Mucosa of stomach (tissue), 1 donor: ENCODE data around the gene NKX2-3.

ENCODE experiments used
- H3K27me3 ChIP-seq: one replicate; pipeline ENCODE4 v1.7.0; 2013; ENCODE audit warnings: mild to moderate bottlenecking, low read length; ENCODE audit not compliant: control insufficient read depth, insufficient read depth
- H3K36me3 ChIP-seq: one replicate; pipeline ENCODE4 v1.7.0; 2013; ENCODE audit warnings: low read length; ENCODE audit not compliant: control insufficient read depth, insufficient read depth
- H3K4me1 ChIP-seq: one replicate; pipeline ENCODE4 v1.7.0; 2013; ENCODE audit warnings: mild to moderate bottlenecking, low read length; ENCODE audit not compliant: control insufficient read depth, insufficient read depth
- H3K4me3 ChIP-seq: one replicate; pipeline ENCODE4 v1.7.0; 2013; ENCODE audit warnings: low read length
- H3K9ac ChIP-seq: one replicate; pipeline ENCODE4 v1.7.0; 2013; ENCODE audit warnings: mild to moderate bottlenecking, low read length, moderate library complexity
- H3K9me3 ChIP-seq: one replicate; pipeline ENCODE4 v1.7.0; 2013; ENCODE audit warnings: mild to moderate bottlenecking, low read length, moderate library complexity; ENCODE audit not compliant: control insufficient read depth
- donor health status: Pancreatic carcinoma.

Gene NKX2-3

DNA sequence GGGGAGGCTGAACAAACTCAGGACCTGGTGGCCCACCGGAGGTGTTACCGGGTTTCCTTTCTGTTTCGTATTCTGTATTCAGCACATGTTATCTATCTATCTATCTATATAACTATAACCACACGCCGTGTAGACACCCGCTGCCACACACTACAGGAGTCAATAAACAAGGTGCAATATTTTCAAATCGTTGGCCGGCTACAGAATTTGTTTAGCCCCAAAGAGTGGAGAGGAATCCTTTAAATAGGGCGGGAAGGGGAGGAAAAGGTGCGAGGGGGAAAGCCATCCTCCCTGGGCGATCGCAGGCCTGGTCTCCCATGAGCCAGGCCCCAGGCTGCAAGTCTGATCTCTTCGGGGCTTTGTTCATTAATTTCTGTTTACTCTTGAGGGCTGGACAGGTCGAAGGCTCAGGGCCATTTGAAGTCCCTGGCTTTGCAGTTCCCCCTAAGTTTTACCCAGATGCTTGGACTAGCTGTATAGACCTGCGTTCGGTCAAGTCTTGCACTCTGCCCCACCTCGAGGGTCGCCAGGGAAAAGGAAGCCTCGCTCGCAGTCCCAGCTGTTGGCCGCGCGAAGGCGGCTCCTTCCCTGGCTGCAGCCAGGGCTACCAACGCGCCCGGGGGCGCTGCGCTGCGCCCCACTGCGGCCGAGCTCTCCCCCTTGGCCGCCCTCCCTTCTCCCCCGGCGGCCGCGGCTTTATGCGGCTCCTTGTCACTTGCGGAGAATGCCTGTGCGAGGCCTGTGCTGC is 3.8 kb downstream of the NKX2-3 start:
- Histone ChIP-seq H3K4me3 (no peak overlapping the region), H3K4me1 (peaks cover 28% of the 10 kb centered on the region), H3K9me3 (no peaks in the 10 kb centered on the region), H3K36me3 (no peaks in the 10 kb centered on the region), H3K9ac (no peak overlapping the region), H3K27me3 (peaks cover 96% of the 10 kb centered on the region)

DNA sequence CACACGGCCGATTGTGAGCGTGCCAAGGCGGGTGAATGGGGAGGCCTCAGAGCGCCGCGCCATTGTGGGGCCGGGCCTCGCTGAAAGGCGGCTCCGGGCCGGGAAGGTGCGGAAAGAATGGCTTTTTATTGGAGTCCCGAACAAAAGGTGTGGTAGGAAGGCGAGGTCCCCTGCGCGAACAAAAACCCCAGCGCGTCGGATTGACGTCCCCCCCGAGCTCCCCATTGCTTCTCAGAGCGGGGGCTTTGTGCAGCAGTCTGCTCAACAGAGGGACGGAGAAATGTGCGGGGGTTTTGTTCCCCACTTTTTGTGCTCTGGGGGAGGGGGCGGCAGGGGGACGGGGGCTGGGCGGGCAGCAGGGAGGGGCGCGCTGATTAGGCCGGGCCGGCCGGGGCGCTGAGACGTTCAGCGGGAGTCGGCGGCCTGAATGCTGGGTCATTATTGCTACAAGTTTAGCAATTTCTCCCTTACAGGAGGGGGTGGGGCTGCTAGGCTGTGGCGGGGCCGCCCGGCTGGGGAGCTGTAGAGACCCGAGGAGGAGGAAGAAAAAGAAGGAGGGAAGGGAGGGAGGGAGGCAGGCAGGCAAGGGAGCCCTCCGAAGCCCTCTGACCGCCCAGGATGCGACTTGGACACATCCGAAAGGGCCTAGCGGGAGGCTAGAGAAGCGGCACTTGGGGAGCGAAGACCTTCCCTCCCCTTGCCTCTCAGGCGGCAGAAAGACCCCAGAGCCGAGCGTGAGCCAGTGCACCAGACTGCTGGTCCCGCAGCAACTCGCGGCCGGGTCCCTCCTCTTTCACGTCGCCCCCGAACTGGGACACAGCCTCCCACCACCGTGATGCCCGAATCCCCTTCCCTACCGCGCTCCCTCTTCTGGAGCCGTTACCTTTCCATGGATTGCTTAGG is 4.6 kb downstream of the NKX2-3 start:
- no peak overlapping the region for H3K9ac ChIP-seq
- H3K27me3 ChIP-seq: peaks cover 95% of the 10 kb centered on the region
- peaks cover 28% of the 10 kb centered on the region for H3K4me1 ChIP-seq
- H3K4me3 ChIP-seq: no peak overlapping the region
- no peaks in the 10 kb centered on the region for H3K9me3 ChIP-seq
- H3K36me3 ChIP-seq: no peaks in the 10 kb centered on the region

DNA sequence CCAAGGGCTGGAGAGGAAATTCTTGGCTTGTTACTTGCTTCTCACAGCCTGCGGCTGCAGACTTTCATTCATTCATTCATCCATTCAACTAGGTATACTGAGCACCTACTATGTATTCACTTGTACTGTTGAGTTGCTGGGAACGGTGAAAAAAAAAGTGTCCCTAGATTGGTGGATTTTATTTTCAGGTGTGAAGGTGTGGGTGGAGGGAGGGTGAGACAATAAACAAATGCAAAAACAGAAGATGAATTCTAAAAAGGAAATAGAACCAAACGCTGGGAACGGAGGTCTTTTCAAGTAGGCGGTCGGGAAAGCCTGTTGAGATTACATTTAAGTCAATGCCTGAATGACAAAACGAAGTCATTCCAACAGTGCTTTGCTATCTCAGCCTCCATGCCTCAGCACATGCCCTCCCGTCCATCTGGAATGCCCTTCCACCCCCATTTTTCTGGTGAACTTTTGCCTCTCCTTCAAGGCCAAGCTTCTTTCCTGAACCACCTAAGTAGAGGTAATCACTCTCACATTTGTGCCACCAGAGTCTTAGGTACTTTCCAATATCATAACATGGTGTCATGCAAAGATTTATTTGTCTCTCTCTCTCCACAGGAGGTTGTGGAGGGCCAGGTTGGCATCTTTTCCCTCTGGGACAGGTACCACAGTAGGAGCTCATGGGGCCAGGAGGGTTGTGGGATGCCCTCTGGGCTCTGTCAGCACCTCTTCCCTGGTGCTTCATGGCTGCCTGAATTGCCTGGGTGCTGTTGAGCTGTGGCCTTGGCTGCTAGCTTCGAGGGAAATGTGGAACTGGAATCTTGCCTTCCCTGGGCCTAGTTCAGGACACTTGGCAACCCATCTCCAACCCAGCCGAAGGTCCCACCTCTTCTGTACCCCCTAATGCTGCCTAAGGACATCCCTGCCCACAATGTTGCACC is 5.5 kb downstream of the NKX2-3 start:
- Histone ChIP-seq H3K9me3 (no peaks in the 10 kb centered on the region), H3K27me3 (peaks cover 95% of the 10 kb centered on the region), H3K4me1 (peaks cover 23% of the 10 kb centered on the region), H3K9ac (no peak overlapping the region), H3K4me3 (no peak overlapping the region), H3K36me3 (no peaks in the 10 kb centered on the region)

DNA sequence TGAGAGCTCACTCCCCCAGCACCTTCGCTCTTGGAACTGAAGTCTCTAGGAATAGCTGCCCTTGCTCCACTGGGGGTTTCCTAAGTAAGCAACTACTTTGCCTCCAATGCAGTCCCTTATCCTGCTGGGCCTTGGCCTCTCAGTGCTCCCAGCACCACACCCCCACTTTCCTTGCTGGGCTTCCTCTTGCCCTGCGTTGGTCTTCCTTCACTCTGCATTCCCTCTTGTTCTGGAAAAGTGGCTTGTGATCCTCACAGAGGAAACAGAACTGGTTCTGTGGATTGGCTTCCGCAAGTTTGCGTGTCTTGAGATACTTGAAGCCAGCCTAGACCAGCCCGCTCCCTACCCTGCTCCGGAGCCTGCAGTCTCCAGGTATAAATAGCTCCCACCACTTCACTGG is 6.4 kb downstream of the NKX2-3 start:
- Histone ChIP-seq H3K4me3 (no peak overlapping the region), H3K27me3 (peaks cover 95% of the 10 kb centered on the region), H3K9me3 (no peaks in the 10 kb centered on the region), H3K4me1 (peaks cover 23% of the 10 kb centered on the region), H3K9ac (no peak overlapping the region), H3K36me3 (no peaks in the 10 kb centered on the region)

DNA sequence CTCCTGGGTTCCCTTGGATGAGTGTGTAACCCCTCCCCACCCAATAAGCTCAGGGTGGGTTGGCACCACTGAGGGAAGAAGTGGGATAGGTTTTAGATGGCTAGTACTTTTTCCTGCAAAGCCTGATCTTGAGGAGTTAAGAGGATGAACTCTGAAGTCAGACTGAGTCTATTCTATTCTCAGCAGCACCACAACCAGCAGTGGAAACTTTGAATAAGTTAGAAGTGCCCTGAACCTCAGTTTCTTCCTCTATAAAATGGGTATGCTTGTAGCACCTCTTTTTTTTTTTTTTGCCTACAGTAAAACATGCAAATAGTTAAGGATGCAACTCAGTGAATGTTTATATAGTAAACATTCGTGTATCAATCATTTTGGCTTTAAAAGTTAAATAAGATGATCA is 7.1 kb downstream of the NKX2-3 start:
- no peak overlapping the region for H3K9ac ChIP-seq
- H3K9me3 ChIP-seq: no peaks in the 10 kb centered on the region
- no peaks in the 10 kb centered on the region for H3K36me3 ChIP-seq
- H3K27me3 ChIP-seq: peaks cover 95% of the 10 kb centered on the region
- H3K4me3 ChIP-seq: no peak overlapping the region
- H3K4me1 ChIP-seq: peaks cover 20% of the 10 kb centered on the region

DNA sequence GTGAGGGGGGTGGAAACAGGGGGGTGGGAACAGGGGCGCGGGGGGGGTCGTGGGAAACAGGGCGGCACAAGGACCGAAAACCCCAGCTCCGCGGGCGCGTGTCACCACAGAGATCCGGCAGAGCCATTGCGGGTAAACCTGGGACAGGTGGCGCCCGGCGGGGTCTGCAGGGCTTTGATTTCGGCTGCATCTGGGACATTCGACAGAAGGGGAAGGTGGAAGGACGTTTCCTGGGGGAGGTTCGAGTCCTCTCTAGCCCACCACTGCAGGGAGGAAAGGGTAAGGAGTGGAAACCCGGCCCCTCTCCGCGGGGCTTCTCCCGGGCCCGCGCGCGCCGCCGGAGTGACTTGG is 7.5 kb downstream of the NKX2-3 start:
- Histone ChIP-seq H3K27me3 (peaks cover 92% of the 10 kb centered on the region), H3K36me3 (no peaks in the 10 kb centered on the region), H3K9ac (no peak overlapping the region), H3K9me3 (no peaks in the 10 kb centered on the region), H3K4me1 (peaks cover 16% of the 10 kb centered on the region), H3K4me3 (no peak overlapping the region)

DNA sequence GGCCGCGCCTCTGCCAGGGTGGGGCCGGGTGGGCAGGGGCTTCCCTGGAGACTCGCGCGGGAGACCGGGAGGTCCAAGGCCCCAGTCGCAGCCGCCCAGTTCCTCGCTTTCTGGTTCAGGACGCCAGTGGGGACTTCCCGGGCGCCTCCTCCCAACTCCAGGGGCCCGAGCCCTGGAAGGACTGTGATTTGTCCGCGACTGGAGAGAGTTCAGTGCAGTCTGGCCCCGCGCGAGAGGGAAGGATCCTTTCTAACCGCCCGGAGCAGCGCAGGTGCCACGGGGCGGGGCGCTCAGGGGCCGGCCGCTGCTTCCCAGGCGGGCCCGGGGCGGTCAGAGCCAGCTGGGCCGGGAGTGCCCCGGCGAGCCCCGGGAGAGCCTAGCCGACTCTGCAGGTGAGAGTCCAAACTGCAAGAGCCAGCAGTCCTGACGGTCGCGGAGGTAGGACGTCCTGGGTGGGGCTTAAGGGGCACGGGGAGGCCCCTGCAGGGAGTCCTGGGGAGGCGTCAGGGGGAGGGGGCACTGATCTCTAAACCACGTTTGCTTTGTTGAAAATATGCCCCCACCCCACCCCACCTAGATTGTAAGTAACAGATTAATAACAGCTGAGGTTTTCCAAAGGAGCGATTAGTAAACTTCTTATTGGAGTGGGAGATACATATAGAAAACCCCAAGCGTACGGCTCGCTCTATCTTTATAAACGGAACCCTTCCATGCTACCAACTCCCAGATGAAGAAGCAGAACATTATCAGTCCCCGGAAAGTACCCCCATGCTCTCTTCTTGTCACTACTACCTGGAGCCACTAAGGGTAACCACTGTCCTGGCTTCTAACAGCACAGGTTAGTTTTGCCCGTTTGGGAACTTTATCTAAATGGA is 8.2 kb downstream of the NKX2-3 start:
- H3K4me3 ChIP-seq: no peak overlapping the region
- no peaks in the 10 kb centered on the region for H3K36me3 ChIP-seq
- peaks cover 87% of the 10 kb centered on the region for H3K27me3 ChIP-seq
- peaks cover 12% of the 10 kb centered on the region for H3K4me1 ChIP-seq
- no peaks in the 10 kb centered on the region for H3K9me3 ChIP-seq
- no peak overlapping the region for H3K9ac ChIP-seq

DNA sequence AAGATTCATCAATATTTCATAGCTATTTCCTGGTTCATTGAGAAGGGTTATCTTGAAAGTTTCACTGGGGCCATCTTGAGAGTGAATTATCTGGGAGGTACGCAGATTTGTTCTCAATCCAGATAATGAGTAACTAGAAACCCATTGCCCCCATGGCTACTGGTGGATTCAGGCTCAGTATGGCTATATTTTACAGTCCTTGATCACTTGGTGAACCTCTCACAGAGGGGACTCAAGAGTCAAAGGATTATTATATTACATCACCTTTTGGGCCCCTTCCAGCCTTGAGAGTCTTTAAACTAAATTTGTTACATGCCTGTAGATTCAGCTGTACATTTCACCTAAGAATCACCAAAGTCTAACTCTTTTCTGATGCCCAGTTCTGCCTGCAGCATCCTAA is 11.6 kb downstream of the NKX2-3 start:
- Histone ChIP-seq H3K9ac (no peak overlapping the region), H3K4me1 (no peaks in the 10 kb centered on the region), H3K9me3 (no peaks in the 10 kb centered on the region), H3K27me3 (peaks cover 76% of the 10 kb centered on the region), H3K4me3 (no peak overlapping the region), H3K36me3 (no peaks in the 10 kb centered on the region)

DNA sequence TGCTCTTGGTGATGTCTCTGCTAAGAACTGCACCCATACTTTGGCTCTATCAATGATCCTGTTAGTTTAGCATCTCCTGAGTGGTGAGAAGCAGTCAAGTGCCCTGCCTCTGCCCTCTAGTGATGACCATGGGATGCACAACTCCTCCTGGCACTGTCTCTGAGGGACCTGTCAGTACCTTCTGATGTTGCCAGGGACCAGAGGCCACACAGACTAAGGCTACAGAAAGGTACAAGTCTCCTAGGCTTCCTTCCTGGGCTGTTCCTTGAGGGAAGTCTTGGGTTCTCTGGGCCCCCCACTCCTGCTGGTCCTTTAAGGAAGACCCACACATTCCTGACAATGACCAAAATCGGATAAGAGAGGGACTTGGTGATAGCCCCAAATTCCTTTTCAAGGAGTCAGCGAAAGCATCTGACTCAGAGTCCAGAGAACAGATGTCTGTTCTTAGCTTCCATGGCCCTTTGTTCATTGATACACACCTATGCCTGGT is 15.3 kb downstream of the NKX2-3 start:
- Histone ChIP-seq H3K9me3 (no peaks in the 10 kb centered on the region), H3K27me3 (peaks cover 44% of the 10 kb centered on the region), H3K36me3 (no peaks in the 10 kb centered on the region), H3K4me3 (no peak overlapping the region), H3K4me1 (no peaks in the 10 kb centered on the region), H3K9ac (no peak overlapping the region)

DNA sequence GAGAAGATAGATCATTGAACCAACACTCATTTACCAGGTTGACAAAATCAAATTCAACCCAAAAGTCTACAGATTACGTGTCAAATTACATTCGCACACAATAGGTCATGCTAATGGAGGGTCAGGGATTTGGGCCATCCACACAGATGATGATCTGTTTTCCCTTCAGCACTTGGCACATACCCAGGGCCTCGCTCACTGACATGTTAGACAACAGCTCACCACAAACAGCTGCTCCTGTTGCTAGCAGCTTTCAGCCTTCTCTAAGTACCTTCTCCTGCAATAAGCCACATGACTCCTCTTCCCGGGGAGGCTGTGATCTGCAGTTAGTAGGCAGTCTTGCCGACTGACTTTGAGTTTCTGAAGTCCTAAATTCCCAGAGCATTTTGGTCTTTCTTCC is 18.4 kb downstream of the NKX2-3 start:
- peaks cover 46% of the 10 kb centered on the region for H3K27me3 ChIP-seq
- H3K9ac ChIP-seq: no peak overlapping the region
- no peaks in the 10 kb centered on the region for H3K4me1 ChIP-seq
- no peak overlapping the region for H3K4me3 ChIP-seq
- H3K36me3 ChIP-seq: no peaks in the 10 kb centered on the region
- no peaks in the 10 kb centered on the region for H3K9me3 ChIP-seq

DNA sequence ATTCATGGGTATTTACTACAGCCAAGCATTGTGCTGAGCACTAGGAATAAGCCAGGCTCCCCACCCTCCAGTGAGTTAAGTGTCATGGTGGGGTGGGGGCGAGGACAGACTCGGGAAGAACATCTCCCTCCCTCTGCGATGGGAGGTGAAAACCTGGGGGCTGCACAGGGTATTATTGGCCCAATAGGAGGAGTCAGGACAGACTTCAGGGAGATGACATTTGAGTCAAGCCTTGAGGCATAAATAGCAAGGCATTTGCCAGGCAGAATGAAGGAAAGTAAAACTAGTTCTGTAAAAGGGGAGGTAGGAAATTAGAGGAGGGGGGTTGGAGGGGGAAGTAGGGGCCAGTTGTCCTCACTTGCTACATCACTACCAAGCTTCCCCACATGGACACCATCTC is 18.9 kb downstream of the NKX2-3 start:
- H3K4me1 ChIP-seq: no peaks in the 10 kb centered on the region
- H3K4me3 ChIP-seq: no peak overlapping the region
- H3K27me3 ChIP-seq: peaks cover 47% of the 10 kb centered on the region
- no peak overlapping the region for H3K9ac ChIP-seq
- H3K36me3 ChIP-seq: no peaks in the 10 kb centered on the region
- no peaks in the 10 kb centered on the region for H3K9me3 ChIP-seq
